Activated naive CD4-positive, alpha-beta T cell treated with anti-CD3 and anti-CD28 coated beads, Interleukin-2, amount 50 U/mL, for 72 hours (primary cell): ENCODE results near the gene OLR1. TPM values are rescaled to one million over a fixed set of nuclear protein-coding genes. Genes with fewer than 3 reads are reported as not detected.
"Not testable (repeated sequence)": the region's sequence is repeated elsewhere in the genome, so short reads cannot be mapped to it uniquely, and the experiment has no call there.

ENCODE experiments used
- ATAC-seq, 2 donors: fragments of 150-1000 bp; cut with Tn5 transposase; 2 replicates each; pipeline ENCODE4 v1.10.0; 2021; ENCODE audit warnings: mild to moderate bottlenecking in 2 of 2, moderate library complexity in 2 of 2
- DNase-seq, 2 donors: peaks; one replicate each; pipeline ENCODE4 v3.0.0; 2021 to 2022; ENCODE audit warnings: low spot score in 2 of 2
- H3K27ac Mint-ChIP-seq, 2 donors: one replicate each; pipeline ENCODE4 v1.8.0; 2022; ENCODE audit warnings: mild to moderate bottlenecking in 2 of 2, mixed read lengths in 2 of 2
- H3K36me3 Mint-ChIP-seq, 2 donors: one replicate each; pipeline ENCODE4 v1.8.0; 2022; ENCODE audit warnings: mixed read lengths in 2 of 2
- H3K9me3 Mint-ChIP-seq, 2 donors: one replicate each; pipeline ENCODE4 v1.8.0; 2022; ENCODE audit warnings: mixed read lengths in 2 of 2
- total RNA-seq, 2 donors: library from RNA; stranded (reverse); gene quantifications; one replicate each; pipeline ENCODE4 v1.2.3, GENCODE V29; 2022

OLR1 gene
- total RNA-seq, 2 donors from 2014 or later, result not detected

- not testable (repeated sequence) for H3K9me3 Mint-ChIP-seq, H3K27ac Mint-ChIP-seq, H3K36me3 Mint-ChIP-seq, DNase-seq, ATAC-seq
Measured at GRCh38 chr12:10204495-10204894, 32.6 kb upstream of the OLR1 start.

GRCh38 chr12:10197879-10198278 lies 25.9 kb upstream of the OLR1 start:
- Mint-ChIP-seq H3K9me3 (no peaks in the 10 kb centered on the region), H3K36me3 (no peaks in the 10 kb centered on the region), H3K27ac (no peak overlapping the region)
- DNase-seq (no peak), ATAC-seq (no peak)

GRCh38 chr12:10196210-10196609 lies 24.3 kb upstream of the OLR1 start:
- Mint-ChIP-seq H3K9me3 (no peaks in the 10 kb centered on the region), H3K27ac (no peak overlapping the region), H3K36me3 (no peaks in the 10 kb centered on the region)
- ATAC-seq (no peak), DNase-seq (no peak)

DNA sequence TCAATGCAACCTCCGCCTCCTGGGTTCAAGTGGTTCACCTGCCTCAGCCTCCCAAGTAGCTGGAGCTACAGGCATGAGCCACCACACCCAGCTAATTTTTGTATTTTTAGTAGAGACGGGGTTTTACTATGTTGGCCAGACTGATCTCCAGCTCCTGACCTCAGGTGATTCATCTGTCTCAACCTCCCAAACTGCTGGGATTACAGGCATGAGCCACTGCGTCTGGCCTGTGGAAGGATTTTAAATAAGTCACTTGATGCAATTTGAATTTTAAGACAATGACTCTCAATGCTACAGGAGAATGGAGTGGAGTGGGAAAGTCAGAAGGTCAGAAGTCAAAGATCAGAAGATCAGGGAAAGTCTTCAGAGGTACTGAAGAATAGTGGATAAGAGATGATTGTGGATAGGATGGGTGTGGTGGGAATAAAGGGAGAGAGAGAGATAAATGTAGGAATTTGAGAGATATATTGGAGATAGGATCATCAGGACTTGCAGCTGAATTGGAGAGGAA lies 22.3 kb upstream of the OLR1 start:
- H3K27ac Mint-ChIP-seq, result no peak overlapping the region
- H3K9me3 Mint-ChIP-seq, result no peaks in the 10 kb centered on the region
- ATAC-seq (no peak), DNase-seq (no peak)
- no peaks in the 10 kb centered on the region for H3K36me3 Mint-ChIP-seq

DNA sequence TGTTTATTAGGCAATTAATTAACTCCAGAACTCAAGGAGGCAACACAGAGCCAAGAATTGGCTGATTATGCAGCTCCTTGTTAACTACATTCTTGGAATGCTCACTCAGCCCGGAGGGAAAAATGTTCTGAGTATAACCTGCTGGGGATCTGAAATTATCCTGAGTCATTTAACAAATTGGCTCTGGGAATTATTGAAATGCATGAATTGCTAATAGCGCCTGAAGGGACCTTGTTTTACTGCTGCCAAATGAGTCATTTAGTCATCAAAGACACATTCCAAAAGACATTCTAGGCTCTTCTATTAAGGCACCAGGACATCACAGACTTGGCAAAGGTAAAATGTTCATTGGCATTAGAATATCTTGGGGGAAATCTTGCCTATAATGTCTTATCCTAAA lies 19.9 kb upstream of the OLR1 start:
- no peaks in the 10 kb centered on the region for H3K36me3 Mint-ChIP-seq
- ATAC-seq, result no peak
- H3K9me3 Mint-ChIP-seq, result no peaks in the 10 kb centered on the region
- DNase-seq, result no peak
- H3K27ac Mint-ChIP-seq, result no peak overlapping the region

- Mint-ChIP-seq H3K27ac (no peak overlapping the region), H3K36me3 (no peaks in the 10 kb centered on the region), H3K9me3 (no peaks in the 10 kb centered on the region)
- ATAC-seq (peak; percentile 91 to 97), DNase-seq (peak in 1 of 2 donors; percentile 40)
Measured at GRCh38 chr12:10190558-10191388, 18.8 kb upstream of the OLR1 start.

DNA sequence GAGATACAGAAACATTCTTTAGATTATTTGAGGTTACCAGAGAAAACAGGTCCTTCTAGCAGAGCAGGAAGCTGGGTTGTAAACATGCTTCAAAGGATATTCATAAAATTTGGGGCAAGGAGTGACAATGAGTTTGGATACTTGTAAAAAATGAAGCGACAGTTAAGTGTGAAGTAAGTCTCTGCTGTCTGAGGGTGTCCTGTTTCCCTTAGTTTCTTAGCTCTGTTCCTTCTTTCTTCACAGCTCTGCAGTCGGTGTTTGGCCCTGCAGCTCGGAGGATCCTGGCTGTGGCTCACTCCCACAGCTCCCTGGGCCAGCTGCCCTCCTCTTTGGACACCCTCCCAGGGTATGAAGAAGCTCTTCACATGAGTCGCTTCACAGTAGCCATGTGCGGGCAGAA lies 17.7 kb upstream of the OLR1 start:
- Mint-ChIP-seq H3K36me3 (no peaks in the 10 kb centered on the region), H3K9me3 (no peaks in the 10 kb centered on the region), H3K27ac (no peak overlapping the region)
- DNase-seq (no peak), ATAC-seq (no peak)

DNA sequence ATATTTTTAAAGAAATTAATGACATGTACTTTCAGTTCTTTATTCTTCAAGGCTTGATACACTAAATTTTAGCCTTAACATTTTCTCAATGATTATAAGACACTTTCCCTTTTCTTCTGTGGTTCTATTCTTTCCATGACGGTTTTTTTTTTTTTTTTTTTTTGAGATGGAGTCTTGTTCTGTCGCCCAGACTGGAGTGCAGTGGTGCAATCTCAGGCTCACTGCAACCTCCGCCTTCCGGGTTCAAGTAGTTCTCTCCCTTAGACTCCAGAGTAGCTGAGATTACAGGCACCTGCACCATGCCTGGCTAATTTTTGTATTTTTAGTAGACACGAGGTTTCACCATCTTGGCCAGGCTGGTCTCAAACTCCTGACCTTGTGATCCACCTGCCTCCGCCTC lies 15.0 kb upstream of the OLR1 start:
- DNase-seq, result not testable (repeated sequence)

DNA sequence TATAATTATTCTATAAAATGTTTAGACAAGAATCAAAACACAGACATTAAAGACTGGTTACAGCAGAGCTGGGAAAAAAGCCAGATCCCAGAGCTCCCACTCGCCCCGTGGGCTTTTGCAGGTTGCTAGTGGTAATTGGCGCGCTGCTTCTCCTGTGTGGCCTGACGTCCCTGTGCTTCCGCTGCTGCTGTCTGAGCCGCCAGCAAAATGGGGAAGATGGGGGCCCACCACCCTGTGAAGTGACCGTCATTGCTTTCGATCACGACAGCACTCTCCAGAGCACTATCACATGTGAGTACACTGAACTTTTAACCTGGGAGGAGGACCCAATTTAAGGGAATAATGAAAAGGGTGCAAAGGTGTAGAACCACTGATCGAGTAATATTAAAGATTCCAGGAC lies 14.4 kb upstream of the OLR1 start:
- DNase-seq (no peak), ATAC-seq (no peak)
- H3K36me3 Mint-ChIP-seq, result no peaks in the 10 kb centered on the region
- H3K27ac Mint-ChIP-seq, result no peak overlapping the region
- no peaks in the 10 kb centered on the region for H3K9me3 Mint-ChIP-seq

More for the DNA sequence above, 15.0 kb upstream of the OLR1 start:
- not testable (repeated sequence) for ATAC-seq, H3K27ac Mint-ChIP-seq, H3K9me3 Mint-ChIP-seq, H3K36me3 Mint-ChIP-seq

- no peaks in the 10 kb centered on the region for H3K9me3 Mint-ChIP-seq
- no peak overlapping the region for H3K27ac Mint-ChIP-seq
- no peak for ATAC-seq
- no peaks in the 10 kb centered on the region for H3K36me3 Mint-ChIP-seq
- DNase-seq, result no peak
Measured at GRCh38 chr12:10184261-10184843, 12.4 kb upstream of the OLR1 start.

- Mint-ChIP-seq H3K36me3 (no peaks in the 10 kb centered on the region), H3K9me3 (no peaks in the 10 kb centered on the region), H3K27ac (no peak overlapping the region)
- DNase-seq (no peak), ATAC-seq (peak; percentile 60 to 78)
Measured at GRCh38 chr12:10182354-10183049, 10.6 kb upstream of the OLR1 start.

DNA sequence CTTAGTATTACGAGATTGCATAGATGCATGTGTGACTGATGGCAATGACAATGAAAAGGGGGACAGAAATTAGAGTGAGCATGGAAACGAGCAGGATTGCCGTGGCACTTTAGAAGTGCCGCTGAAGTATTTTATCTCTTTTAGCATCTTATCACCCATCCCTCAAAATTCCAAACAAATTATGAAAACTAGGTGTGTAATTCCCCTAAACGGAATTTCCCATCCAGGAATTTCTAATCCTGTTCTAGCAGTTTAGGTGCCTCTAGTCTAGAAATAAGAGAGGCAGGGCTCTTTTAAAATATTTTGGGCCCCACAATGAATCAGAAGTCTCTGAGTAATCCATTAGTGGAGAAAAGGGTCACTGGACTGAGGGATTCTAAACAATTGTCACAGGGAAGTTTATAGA lies 7.8 kb upstream of the OLR1 start:
- no peaks in the 10 kb centered on the region for H3K36me3 Mint-ChIP-seq
- no peak for DNase-seq

GRCh38 chr12:10178821-10179220 lies 6.9 kb upstream of the OLR1 start, which contains the start of gene TMEM52B:
Gene TMEM52B (plus strand): TSS chr12:10179032. CDS start chr12:10179575, 543 bp downstream.
- Mint-ChIP-seq H3K27ac (no peak within 1 kb of the TSS), H3K9me3 (no peaks in the 10 kb centered on the region), H3K36me3 (no peaks in the 10 kb centered on the region)
- ATAC-seq (no peak), DNase-seq (no peak)

More for the DNA sequence above, 7.8 kb upstream of the OLR1 start:
- H3K9me3 Mint-ChIP-seq, result no peaks in the 10 kb centered on the region
- no peak for ATAC-seq
- no peak overlapping the region for H3K27ac Mint-ChIP-seq

GRCh38 chr12:10175846-10176636 lies 4.1 kb upstream of the OLR1 start:
- Mint-ChIP-seq H3K27ac (no peak overlapping the region), H3K36me3 (no peaks in the 10 kb centered on the region), H3K9me3 (no peaks in the 10 kb centered on the region)
- ATAC-seq (no peak), DNase-seq (no peak)

DNA sequence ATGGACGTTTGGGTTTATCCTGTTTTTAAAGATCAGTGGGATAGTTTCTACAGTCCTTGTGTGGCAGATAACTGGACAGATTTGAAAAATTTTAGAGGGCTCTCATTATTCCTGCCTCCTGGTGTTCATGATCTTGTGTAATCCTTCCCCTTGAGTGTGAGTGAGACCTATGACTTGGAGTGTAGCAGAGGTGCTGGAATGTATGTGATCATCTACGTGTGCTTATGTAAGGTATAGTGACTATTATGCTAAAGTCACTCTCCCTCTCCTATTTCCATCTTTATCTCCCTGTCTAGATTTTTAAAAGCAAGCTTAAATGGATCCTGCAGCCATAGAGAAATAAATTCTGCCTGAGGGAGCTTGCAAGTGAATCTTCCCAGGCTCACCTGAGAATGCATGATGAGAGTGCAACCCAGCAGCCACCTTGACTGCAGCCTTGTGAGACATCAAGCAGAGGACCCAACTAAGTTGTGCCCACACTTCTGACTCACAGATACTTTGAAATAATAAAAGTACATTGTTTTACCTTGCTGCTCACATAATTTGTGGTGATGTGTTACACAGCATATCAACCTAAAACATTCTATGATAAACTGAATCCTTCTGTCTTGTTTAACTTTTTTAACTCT lies 3.2 kb upstream of the OLR1 start:
- ATAC-seq (no peak), DNase-seq (no peak)
- Mint-ChIP-seq H3K27ac (no peak overlapping the region), H3K9me3 (no peaks in the 10 kb centered on the region), H3K36me3 (no peaks in the 10 kb centered on the region)

DNA sequence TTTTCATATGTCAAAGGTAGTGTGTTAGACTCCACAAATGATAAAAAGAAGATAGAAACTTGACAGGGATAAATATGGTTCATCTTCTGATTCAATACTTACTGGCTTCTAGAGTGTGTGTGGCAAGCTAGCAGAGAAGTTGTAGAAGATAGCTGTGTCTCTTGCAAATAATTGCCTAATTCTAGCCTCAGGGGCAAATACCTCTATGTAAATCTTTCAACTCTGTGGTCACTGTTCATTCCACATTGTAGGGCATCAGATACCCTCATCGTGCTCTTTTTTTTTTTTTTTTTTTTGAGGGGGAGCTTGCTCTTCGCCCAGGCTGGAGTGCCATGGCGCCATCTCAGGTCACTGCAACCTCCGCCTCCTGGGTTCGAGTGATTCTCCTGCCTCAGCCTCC lies 1.7 kb downstream of the OLR1 start:
- H3K36me3 Mint-ChIP-seq, result no peaks in the 10 kb centered on the region
- ATAC-seq (no peak), DNase-seq (no peak)
- H3K27ac Mint-ChIP-seq, result no peak overlapping the region
- no peaks in the 10 kb centered on the region for H3K9me3 Mint-ChIP-seq
